GM12864 (cell line): Measurements from ENCODE around the gene SH3D21.

Experiments
- DNase-seq: peaks from one replicate; pipeline ENCODE4 v3.0.0-alpha.2; 2011; ENCODE audit warnings: low read depth
- H3K4me3 ChIP-seq: 2 replicates; pipeline ENCODE4 v1.5.1; 2011; ENCODE audit warnings: mild to moderate bottlenecking, low read depth, low read length, control low read depth
- CTCF ChIP-seq: IDR thresholded peaks from 2 replicates; pipeline ENCODE4 v1.5.1; 2011; ENCODE audit warnings: low read depth, mild to moderate bottlenecking, moderate library complexity, low read length, control low read depth, inconsistent platforms; ENCODE audit errors: missing control alignments

The SH3D21 gene

DNA sequence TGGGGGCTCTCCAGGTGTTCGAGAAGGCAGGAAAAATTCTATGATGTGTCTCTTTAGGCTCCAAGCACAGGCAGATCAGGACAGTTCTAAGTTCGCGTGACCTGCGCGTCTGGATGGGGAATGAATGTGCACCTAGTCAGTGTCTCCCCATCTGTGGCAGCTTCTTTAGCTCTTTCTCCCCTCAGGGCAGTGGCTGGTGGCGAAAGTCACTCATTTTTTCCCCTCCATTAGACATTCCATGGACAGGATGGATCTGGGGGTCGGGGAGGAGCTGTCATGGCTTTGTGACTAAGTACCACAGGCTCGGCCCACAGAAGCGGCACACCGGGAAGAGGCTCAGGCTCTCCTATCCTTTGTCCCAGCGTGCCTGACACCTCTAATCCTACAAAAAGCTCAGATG is 48.3 kb downstream of the SH3D21 start:
- no peak for TF ChIP-seq CTCF
- no peak for DNase-seq

DNA sequence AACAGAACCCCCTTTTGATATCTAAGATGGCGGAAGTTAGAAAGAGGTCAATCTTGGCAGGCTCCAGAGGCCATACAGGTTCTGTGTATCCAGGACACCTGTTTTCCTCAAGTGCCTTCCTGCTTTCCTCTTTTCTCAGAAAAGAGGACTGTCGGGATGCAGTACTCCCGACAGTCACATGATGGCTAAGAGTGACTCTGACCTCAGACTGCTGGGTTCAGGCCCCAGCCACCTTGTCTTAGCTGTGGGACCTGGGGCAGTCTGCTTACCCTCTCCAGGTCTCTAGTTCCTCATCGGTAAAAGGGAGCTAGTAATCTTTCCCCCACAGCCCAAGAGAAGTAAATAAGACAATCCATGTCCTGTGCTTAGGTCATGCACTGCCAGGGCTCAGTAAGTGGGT is 49.6 kb downstream of the SH3D21 start:
- H3K4me3 ChIP-seq, result no peak overlapping the region
- no peak for DNase-seq
- no peak for TF ChIP-seq CTCF

More for the DNA sequence above, 48.3 kb downstream of the SH3D21 start:
- no peak overlapping the region for H3K4me3 ChIP-seq

GRCh38 chr1:36358514-36359084 is 52.4 kb downstream of the SH3D21 start:
- TF ChIP-seq CTCF, result no peak
- DNase-seq, result no peak
- no peak overlapping the region for H3K4me3 ChIP-seq

DNA sequence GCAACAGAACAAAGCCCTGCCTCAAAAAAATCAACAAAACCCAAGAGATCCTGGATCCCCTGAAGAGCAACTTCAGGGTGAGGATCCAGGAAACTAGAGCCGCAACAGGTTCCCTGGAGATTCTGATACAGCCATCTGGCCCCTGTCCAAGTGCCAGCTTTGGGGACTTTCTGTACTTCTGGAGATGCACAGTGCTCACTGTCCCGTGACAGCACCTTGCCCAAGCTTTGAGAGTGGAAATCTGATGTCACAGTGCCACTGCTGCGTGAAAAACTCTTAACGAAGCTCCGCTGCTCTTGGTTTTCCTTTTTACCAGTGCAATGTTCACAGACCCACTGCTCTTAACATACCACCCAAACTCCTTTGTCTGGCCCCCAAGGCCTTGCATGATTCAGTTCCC is 53.2 kb downstream of the SH3D21 start:
- no peak for TF ChIP-seq CTCF
- DNase-seq, result no peak
- H3K4me3 ChIP-seq, result no peak overlapping the region

- no peak for DNase-seq
- H3K4me3 ChIP-seq, result no peak overlapping the region
- no peak for TF ChIP-seq CTCF
Measured at GRCh38 chr1:36359911-36360550, 53.9 kb downstream of the SH3D21 start.

DNA sequence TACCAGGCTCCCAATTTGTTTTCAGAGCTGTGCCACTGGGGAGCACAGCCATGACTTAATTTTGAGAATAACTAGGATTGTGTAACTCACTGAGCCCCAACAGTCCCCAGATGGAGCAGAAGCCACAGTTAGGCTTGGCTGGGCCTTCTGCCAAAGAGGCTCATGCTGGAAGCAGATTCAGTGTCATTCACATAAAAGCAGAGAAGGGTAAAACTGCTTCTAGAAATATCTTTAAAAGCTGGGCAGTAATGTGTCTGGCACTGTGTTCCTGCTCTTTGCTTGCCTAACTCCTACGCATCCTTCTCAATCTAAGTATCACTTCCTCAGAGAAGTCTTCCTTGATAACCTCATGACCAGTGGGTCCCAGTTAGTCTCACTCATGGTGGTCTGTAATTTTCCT is 59.2 kb downstream of the SH3D21 start:
- TF ChIP-seq CTCF, result no peak
- no peak for DNase-seq
- H3K4me3 ChIP-seq, result no peak overlapping the region

DNA sequence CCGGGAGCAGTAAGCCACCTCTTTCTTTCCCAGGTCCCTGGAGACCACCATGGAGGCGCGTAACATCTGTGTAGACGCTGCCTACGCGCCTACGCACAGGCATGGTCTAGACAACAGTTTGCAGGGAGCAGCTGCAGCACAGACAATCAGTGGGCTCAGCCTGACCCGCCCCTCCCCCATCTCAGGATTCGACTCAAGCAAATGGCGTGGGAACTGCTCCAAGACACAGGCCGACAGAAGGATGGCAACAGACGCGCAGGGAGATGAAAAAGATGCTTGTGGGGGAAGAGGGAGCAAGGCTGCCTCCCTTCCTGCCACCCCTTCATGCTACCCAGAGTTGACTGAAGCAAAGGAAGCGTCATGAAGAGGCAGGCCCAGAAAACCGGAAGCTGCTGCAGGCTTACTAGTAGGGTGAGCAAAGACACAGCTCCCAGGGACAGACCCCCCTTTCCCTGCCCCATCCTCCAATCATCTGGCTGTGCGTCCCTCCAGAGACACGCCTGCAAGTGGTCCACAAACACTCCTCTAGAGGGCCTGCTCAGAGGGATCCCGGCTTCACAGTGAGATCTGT is 60.0 kb downstream of the SH3D21 start:
- no peak for TF ChIP-seq CTCF
- no peak for DNase-seq
- H3K4me3 ChIP-seq, result no peak overlapping the region
